ENCODE measurements around the gene HOXC13.

HOXC13 gene

GRCh38 chr12:53971129-53971528, 32.5 kb downstream of the HOXC13 start:
- no peak for DNase-seq

GRCh38 chr12:53971686-53972085, 33.1 kb downstream of the HOXC13 start:
- DNase-seq = no peak

GRCh38 chr12:53972152-53972702, 33.6 kb downstream of the HOXC13 start:
- no peak for DNase-seq

- DNase-seq = no peak
Observed at GRCh38 chr12:53972722-53973235, 34.1 kb downstream of the HOXC13 start, which contains the start of gene HOXC11. Gene HOXC11 (plus strand): TSS chr12:53973126. CDS start chr12:53973242, 116 bp downstream.

- DNase-seq = no peak
Observed at GRCh38 chr12:53973236-53974042, 34.8 kb downstream of the HOXC13 start.

GRCh38 chr12:53974084-53975063, 35.7 kb downstream of the HOXC13 start, which contains the start of gene HOTAIR:
Gene HOTAIR (minus strand): TSS chr12:53974954.
- no peak for DNase-seq

- no peak for DNase-seq
Observed at GRCh38 chr12:53975064-53975471, 36.4 kb downstream of the HOXC13 start.

- DNase-seq = no peak
Observed at GRCh38 chr12:53975479-53976152, 37.0 kb downstream of the HOXC13 start.

- no peak for DNase-seq
Observed at GRCh38 chr12:53976172-53976822, 37.7 kb downstream of the HOXC13 start.

- DNase-seq = no peak
Observed at GRCh38 chr12:53976823-53977595, 38.4 kb downstream of the HOXC13 start.

- DNase-seq = no peak
Observed at GRCh38 chr12:53977596-53978445, 39.2 kb downstream of the HOXC13 start.

GRCh38 chr12:53978477-53979356, 40.1 kb downstream of the HOXC13 start:
- no peak for DNase-seq

GRCh38 chr12:53980104-53980801, 41.6 kb downstream of the HOXC13 start:
- DNase-seq = no peak

GRCh38 chr12:53980802-53981496, 42.3 kb downstream of the HOXC13 start:
- DNase-seq = no peak

GRCh38 chr12:53981634-53982565, 43.3 kb downstream of the HOXC13 start:
- no peak for DNase-seq

All from NCI-H1694 (cell line).